CD4-positive, alpha-beta T cell (primary cell): ENCODE results near the gene DHX29. TPM values are rescaled to one million over a fixed set of nuclear protein-coding genes. Genes with fewer than 3 reads are reported as not detected.

Experiments
- ATAC-seq: fragments of 200-7000 bp; cut with Tn5 transposase; one replicate; pipeline ENCODE4 v1.10.0; 2022; ENCODE audit warnings: mild to moderate bottlenecking; ENCODE audit not compliant: poor library complexity
- CTCF ChIA-PET: fragments of 350-600 bp; sonication (Branson Sonifier 250); formaldehyde crosslinking; loops from one replicate; lab custom pipeline; 2021; ENCODE audit warnings: antibody characterized with exemption, inconsistent platforms; lab: Charles Lee
- POLR2A ChIA-PET: fragments of 350-600 bp; sonication (Branson Sonifier 250); formaldehyde crosslinking; loops from one replicate; lab custom pipeline; 2021; ENCODE audit warnings: antibody characterized with exemption, inconsistent platforms; lab: Charles Lee
- DNase-seq, 14 experiments: peaks; one replicate each; pipeline ENCODE4 v3.0.0-alpha.2; 2013 to 2020; ENCODE audit warnings: mixed read lengths in 2 of 14
- H3K27ac ChIP-seq, 2 donors: one replicate each; pipeline versions ENCODE4 v1.5.1 to v1.7.0; 2013; ENCODE audit warnings: low read length in 2 of 2, low read depth in 1 of 2, mild to moderate bottlenecking in 1 of 2
- H3K27me3 ChIP-seq, 2 experiments: 1 replicate in 1 of 2; 2 replicates in 1 of 2; pipeline versions ENCODE4 v1.6.1 to v1.7.0; 2013; ENCODE audit warnings: low read length in 2 of 2, control low read depth in 1 of 2, mild to moderate bottlenecking in 1 of 2, moderate library complexity in 1 of 2; ENCODE audit not compliant: insufficient read depth in 2 of 2, control insufficient read depth in 1 of 2
- H3K36me3 ChIP-seq: one replicate; pipeline ENCODE4 v1.6.1; 2013; ENCODE audit warnings: low read length, control low read depth; ENCODE audit not compliant: insufficient read depth
- H3K4me1 ChIP-seq: one replicate; pipeline ENCODE4 v1.6.1; 2013; ENCODE audit warnings: low read length, control low read depth; ENCODE audit not compliant: insufficient read depth
- H3K4me3 ChIP-seq: one replicate; pipeline ENCODE4 v1.5.1; 2013; ENCODE audit warnings: mild to moderate bottlenecking, low read length, moderate library complexity
- H3K9me3 ChIP-seq, 2 experiments: 1 replicate in 1 of 2; 2 replicates in 1 of 2; pipeline versions ENCODE4 v1.6.1 to v1.7.0; 2013; ENCODE audit warnings: low read length in 2 of 2, mild to moderate bottlenecking in 2 of 2, control low read depth in 1 of 2, moderate library complexity in 1 of 2; ENCODE audit not compliant: control insufficient read depth in 1 of 2, insufficient read depth in 1 of 2
- H3K27ac Mint-ChIP-seq: one replicate; pipeline ENCODE4 v1.8.0; 2020; ENCODE audit warnings: mixed read lengths
- H3K27me3 Mint-ChIP-seq: one replicate; pipeline ENCODE4 v1.8.0; 2021; ENCODE audit warnings: mixed read lengths
- H3K36me3 Mint-ChIP-seq: one replicate; pipeline ENCODE4 v1.8.0; 2021; ENCODE audit warnings: low read depth, mixed read lengths
- H3K4me1 Mint-ChIP-seq: one replicate; pipeline ENCODE4 v1.8.0; 2021; ENCODE audit warnings: low read depth, mixed read lengths
- H3K4me3 Mint-ChIP-seq: one replicate; pipeline ENCODE4 v1.8.0; 2020; ENCODE audit warnings: mild to moderate bottlenecking, mixed read lengths
- H3K9me3 Mint-ChIP-seq: one replicate; pipeline ENCODE4 v1.8.0; 2020; ENCODE audit warnings: mixed read lengths
- CTCF ChIP-seq: fragments of 200-600 bp; IDR thresholded peaks from one replicate; pipeline ENCODE4 v1.8.0; 2022; ENCODE audit warnings: antibody characterized with exemption, mild to moderate bottlenecking
- intact Hi-C, 2 experiments: fragments of 100-400 bp; cut with DNase I in 1 of 2; cut with micrococcal nuclease in 1 of 2; formaldehyde crosslinking; loops; one replicate each; pipeline versions ENCODE4 v1.15.1 to v1.9.0; 2023 to 2025; cut with DNase I, micrococcal nuclease
- total RNA-seq, 174 experiments: library from RNA in 2 of 174; stranded (reverse) in 2 of 174; gene quantifications; one replicate each; pipeline ENCODE4 v1.2.3 and lab custom pipeline; 2021 to 2026

Gene DHX29
- total RNA-seq, 2 experiments from 2014 or later: 13.8 to 17.9 TPM

DNA sequence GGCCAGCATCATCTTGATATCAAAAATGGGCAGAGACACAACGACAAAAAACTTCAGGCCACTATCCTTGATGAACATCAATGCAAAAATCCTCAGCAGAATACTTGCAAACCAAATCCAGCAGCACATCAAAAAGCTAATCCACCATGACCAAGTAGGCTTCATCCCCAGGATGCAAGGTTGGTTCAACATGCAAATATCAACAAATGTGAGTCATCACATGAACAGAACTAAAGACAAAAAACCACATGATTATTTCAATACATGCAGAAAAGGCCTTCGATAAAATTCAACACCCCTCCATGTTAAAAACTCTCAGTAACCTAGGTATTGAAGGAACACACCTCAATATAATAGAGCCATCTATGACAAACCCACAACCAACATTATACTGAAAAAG is 8.8 kb upstream of the DHX29 start:
- Histone ChIP-seq H3K9me3 (no peaks in the 10 kb centered on the region), H3K4me1 (peaks cover 6% of the 10 kb centered on the region), H3K27ac (no peak overlapping the region), H3K36me3 (no peaks in the 10 kb centered on the region), H3K4me3 (no peak overlapping the region), H3K27me3 (no peaks in the 10 kb centered on the region)
- Mint-ChIP-seq H3K27ac (no peak overlapping the region), H3K9me3 (no peaks in the 10 kb centered on the region), H3K4me1 (peaks cover 80% of the 10 kb centered on the region), H3K27me3 (no peaks in the 10 kb centered on the region), H3K36me3 (peaks cover 43% of the 10 kb centered on the region), H3K4me3 (no peak overlapping the region)
- intact Hi-C loops: no loop called here
- ChIA-PET CTCF (no interaction called here), POLR2A (interaction anchor here (3.4 kb wide), 1 partner anchor 9 kb away, joined by 27 read pairs; the partner anchor contains the start of genes DHX29 and MTREX)
- no peak for DNase-seq
- no peak for ATAC-seq
- TF ChIP-seq CTCF: no peak

DNA sequence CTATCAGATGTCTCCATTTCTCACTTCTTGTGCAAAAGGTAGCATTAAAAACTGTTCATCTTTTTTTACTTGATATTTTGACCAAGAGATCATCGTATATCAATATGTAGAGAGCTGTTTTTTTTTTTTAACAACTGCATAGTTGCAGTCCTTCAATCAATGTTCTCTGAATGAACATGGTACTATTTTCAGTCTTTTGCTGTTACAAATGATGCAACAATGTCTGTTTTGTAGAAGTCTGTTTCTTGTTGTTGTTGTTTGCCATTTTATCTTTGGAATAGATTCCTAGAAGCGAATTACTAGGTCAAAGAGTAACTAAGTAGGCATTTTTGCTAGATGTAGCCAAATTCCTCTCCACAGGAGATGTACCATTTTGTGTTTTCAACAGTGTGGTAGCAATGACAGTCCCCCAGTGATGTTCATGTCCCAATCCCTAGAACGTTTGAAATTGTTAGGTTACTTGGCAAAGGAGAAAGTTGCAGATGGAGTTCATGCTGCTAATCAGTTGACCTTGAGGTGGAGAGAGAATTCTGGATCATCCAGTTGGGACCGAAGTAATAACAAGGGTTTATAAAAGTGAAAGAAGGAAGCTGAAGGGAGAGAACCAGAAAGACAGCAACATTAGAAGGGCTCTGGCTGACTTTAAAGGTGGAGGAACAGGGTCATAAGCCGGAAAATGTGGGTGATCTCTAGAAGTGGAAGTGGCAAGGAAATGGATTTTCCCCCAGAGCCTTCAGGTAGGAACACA is 6.5 kb upstream of the DHX29 start:
- POLR2A ChIA-PET: no interaction called here
- Mint-ChIP-seq H3K27me3 (no peaks in the 10 kb centered on the region), H3K36me3 (peaks cover 46% of the 10 kb centered on the region), H3K27ac (no peak overlapping the region), H3K4me3 (peak overlapping the region; percentile 2), H3K9me3 (no peaks in the 10 kb centered on the region), H3K4me1 (peaks cover 75% of the 10 kb centered on the region)
- TF ChIP-seq CTCF: no peak
- H3K27ac ChIP-seq: no peak overlapping the region
- ATAC-seq: no peak
- H3K4me1 ChIP-seq: peaks cover 18% of the 10 kb centered on the region
- DNase-seq: no peak
- CTCF ChIA-PET: no interaction called here
- no peaks in the 10 kb centered on the region for H3K27me3 ChIP-seq
- H3K9me3 ChIP-seq: no peaks in the 10 kb centered on the region
- no peaks in the 10 kb centered on the region for H3K36me3 ChIP-seq
- no peak overlapping the region for H3K4me3 ChIP-seq
- intact Hi-C loops: no loop called here

- H3K9me3 Mint-ChIP-seq: no peaks in the 10 kb centered on the region
- ATAC-seq (peak; percentile 10), DNase-seq (peak in 6 of 14 experiments; percentile 1 to 52 (median 26))
- H3K27me3 ChIP-seq: no peaks in the 10 kb centered on the region
- POLR2A ChIA-PET: interaction anchor here (0.8 to 2.6 kb wide), 18 partner anchors 9 to 1865 kb away, joined by 3 to 27 read pairs (median 4); partner anchors contain the start of genes GPBP1 and IL6ST
- H3K27ac Mint-ChIP-seq: no peak overlapping the region
- H3K4me1 Mint-ChIP-seq: peaks cover 32% of the 10 kb centered on the region
- H3K4me3 ChIP-seq: peak overlapping the region; percentile 94
- H3K4me1 ChIP-seq: peaks cover 32% of the 10 kb centered on the region
- H3K27ac ChIP-seq: peak overlapping the region; percentile 88 to 90
- H3K36me3 Mint-ChIP-seq: peaks cover 16% of the 10 kb centered on the region
- intact Hi-C loops: loop anchor here (2.0 to 10.0 kb wide), 7 partner anchors 16 to 1864 kb away; partner anchors contain the start of genes CDC20B (in 1 of the 2), GPBP1 (in 1 of the 2), GZMA (in 1 of the 2) and SNX18 (in 1 of the 2)
- no peak for TF ChIP-seq CTCF
- H3K27me3 Mint-ChIP-seq: no peaks in the 10 kb centered on the region
- CTCF ChIA-PET: no interaction called here
- H3K4me3 Mint-ChIP-seq: no peak overlapping the region
- no peaks in the 10 kb centered on the region for H3K36me3 ChIP-seq
- H3K9me3 ChIP-seq: no peaks in the 10 kb centered on the region
Observed at GRCh38 chr5:55308254-55308836, 851 bp upstream of the DHX29 start.
